Mucosa of stomach (tissue), 1 donor: Measurements from ENCODE around the gene APOBEC3C.
"Not testable (repeated sequence)": the region's sequence is repeated elsewhere in the genome, so short reads cannot be mapped to it uniquely, and the experiment has no call there.

Experiments used
- H3K27me3 ChIP-seq: one replicate; pipeline ENCODE4 v1.7.0; 2013; ENCODE audit warnings: mild to moderate bottlenecking, low read length; ENCODE audit not compliant: control insufficient read depth, insufficient read depth
- H3K36me3 ChIP-seq: one replicate; pipeline ENCODE4 v1.7.0; 2013; ENCODE audit warnings: low read length; ENCODE audit not compliant: control insufficient read depth, insufficient read depth
- H3K4me1 ChIP-seq: one replicate; pipeline ENCODE4 v1.7.0; 2013; ENCODE audit warnings: mild to moderate bottlenecking, low read length; ENCODE audit not compliant: control insufficient read depth, insufficient read depth
- H3K4me3 ChIP-seq: one replicate; pipeline ENCODE4 v1.7.0; 2013; ENCODE audit warnings: low read length
- H3K9ac ChIP-seq: one replicate; pipeline ENCODE4 v1.7.0; 2013; ENCODE audit warnings: mild to moderate bottlenecking, low read length, moderate library complexity
- H3K9me3 ChIP-seq: one replicate; pipeline ENCODE4 v1.7.0; 2013; ENCODE audit warnings: mild to moderate bottlenecking, low read length, moderate library complexity; ENCODE audit not compliant: control insufficient read depth
- donor health status: Pancreatic carcinoma.

Gene APOBEC3C

DNA sequence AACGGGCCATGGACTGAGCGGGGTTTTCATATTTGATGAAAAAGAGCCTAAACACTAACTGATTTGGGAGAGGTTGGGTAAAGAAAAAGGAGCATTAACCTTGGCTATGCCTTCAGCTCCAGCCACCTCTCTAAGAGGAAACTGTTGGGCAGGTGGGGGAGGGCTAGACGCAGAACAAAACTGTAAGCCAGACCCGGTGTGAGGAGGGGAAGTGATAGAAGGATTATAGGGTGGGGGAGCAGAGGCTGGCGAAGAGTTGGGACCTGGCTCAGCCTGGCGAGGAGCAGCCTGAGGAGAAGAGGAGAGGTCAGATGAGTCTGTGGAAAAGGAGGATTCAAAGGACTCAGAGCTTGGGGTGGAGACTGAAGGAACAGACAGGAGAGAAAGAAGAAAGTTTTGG, 47.2 kb downstream of the APOBEC3C start:
- not testable (repeated sequence) for H3K9me3 ChIP-seq

DNA sequence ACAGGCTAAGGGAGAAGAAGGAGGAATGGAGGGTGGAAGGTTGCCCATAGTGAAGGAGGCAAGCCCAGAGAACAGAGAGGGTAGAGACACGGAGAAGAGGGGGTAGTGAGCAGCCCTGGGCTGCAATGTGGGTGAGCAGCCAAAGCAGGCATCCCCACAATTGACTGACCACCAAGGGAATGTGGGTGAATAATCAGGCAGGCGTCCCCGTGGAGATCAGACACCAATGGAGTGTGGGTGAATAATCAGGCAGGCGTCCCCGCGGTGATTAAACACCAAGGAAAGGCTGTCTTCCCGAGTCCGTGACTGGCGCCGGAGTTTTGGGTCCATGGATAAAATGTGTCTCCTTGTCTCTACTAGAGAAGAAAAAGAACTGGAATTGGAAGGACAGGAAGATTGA, 47.9 kb downstream of the APOBEC3C start:
- not testable (repeated sequence) for H3K27me3 ChIP-seq, H3K9ac ChIP-seq, H3K4me1 ChIP-seq, H3K36me3 ChIP-seq, H3K4me3 ChIP-seq, H3K9me3 ChIP-seq

More for the DNA sequence above, 47.2 kb downstream of the APOBEC3C start:
- H3K27me3 ChIP-seq, H3K4me3 ChIP-seq, H3K9ac ChIP-seq, H3K4me1 ChIP-seq, H3K36me3 ChIP-seq: not testable (repeated sequence)

DNA sequence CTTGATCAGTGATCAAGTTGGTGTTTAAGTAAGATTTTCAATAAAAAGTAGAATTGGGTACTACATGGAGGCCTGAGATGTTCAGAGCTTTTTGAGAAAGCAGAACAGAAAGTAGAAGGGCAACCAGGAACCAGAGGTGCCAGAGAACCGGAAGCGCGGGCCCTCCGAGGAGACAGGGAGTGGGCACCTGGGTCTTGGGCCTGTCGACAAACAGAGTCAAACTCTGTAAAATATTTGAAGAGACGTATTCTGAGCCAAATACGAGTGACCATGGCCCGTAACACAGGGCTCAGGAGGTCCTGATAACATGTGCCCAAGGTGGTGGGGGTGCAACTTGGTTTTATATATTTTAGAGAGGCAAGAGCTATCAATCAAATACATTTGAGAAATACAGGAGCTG, 49.8 kb downstream of the APOBEC3C start:
- H3K27me3 ChIP-seq, H3K9ac ChIP-seq, H3K4me1 ChIP-seq, H3K36me3 ChIP-seq, H3K4me3 ChIP-seq, H3K9me3 ChIP-seq: not testable (repeated sequence)

DNA sequence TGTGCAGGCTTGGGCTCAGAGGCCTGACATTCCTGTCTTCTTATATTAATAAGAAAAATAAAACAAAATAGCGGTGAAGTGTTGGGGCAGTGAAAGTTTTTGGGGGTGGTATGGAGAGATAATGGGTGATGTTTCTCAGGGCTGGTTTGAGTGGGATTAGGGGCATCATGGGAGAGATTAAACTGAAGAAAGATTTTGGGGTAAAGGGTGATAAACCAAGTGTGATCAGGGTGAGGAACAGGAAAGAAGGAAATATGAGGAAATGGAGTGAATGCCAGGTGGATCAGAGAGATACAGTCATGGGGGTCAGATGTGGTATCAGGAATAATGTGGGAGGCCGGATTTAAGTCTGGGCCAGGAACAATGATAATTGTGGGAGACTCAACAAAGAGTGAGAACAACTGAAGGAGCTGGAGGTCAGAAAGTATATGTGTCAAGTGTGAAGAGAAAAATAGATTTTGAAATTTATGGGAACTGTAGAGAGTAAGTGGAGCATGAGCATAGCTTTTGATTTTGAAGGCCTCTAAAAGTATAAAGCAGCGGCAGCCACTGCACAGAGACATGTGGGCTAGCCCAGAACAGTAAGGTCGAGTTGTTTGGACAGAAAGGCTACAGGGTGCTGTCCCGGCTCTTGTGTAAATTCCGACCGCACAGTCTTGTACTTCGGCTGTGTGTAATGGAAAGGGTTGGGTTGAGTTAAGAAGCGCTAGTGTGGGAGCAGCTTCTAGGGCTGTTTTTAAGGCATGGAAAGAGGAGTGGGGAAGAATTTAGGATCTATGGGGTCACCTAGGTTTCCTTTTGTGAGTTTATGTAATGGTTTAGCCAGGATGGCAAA, 52.6 kb downstream of the APOBEC3C start:
- H3K4me1 ChIP-seq, H3K9ac ChIP-seq, H3K4me3 ChIP-seq, H3K9me3 ChIP-seq, H3K36me3 ChIP-seq, H3K27me3 ChIP-seq: not testable (repeated sequence)

DNA sequence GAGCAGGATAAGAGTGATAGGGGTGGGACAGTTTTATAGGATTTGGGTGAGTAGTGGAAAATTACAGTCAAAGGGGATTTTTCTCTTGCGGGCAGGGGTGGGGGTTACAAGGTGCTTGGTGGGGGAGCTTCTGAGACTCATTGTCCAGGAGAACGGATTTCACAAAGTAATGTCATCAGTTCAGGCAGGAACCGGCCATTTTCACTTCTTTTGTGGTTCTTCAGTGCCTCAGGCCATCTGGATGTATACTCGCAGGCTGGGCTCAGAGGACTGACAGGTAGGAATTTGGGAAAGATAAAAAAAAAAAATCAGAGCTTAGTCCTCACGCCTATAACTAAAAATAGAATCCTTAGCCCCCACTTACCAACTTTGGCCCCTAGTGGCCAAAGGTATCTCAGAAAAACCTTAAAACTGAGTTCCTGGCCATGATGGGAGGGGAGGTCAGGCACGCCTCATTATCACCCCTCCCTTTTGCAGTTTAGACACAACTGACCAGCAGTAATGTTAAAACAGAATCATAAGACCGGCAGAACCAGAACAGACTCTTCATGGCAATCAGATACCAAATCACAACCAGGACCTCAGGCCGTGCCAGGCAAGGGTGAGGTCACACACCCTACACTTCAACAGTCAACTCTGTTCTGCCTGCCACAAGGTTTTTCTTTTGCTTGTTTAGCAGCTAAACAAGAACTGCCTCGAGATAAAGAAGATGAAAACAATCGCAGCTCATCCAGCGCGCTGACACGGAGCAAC, 54.2 kb downstream of the APOBEC3C start:
- Histone ChIP-seq H3K4me1 (no peaks in the 10 kb centered on the region), H3K4me3 (no peak overlapping the region), H3K9ac (no peak overlapping the region), H3K36me3 (no peaks in the 10 kb centered on the region), H3K27me3 (no peaks in the 10 kb centered on the region), H3K9me3 (no peaks in the 10 kb centered on the region)
